AG20443 (cell line): ENCODE data around the gene GAB2.

Experiments used
- DNase-seq: peaks from one replicate; pipeline ENCODE4 v3.0.0; 2012; ENCODE audit warnings: low spot score, mixed read lengths

The GAB2 gene

GRCh38 chr11:78341841-78342240 is 75.8 kb downstream of the GAB2 start:
- DNase-seq = no peak

- DNase-seq = no peak
Observed at GRCh38 chr11:78340530-78340929, 77.1 kb downstream of the GAB2 start.

GRCh38 chr11:78339945-78340344 is 77.7 kb downstream of the GAB2 start:
- no peak for DNase-seq

- DNase-seq = no peak
Observed at GRCh38 chr11:78339483-78339882, 78.1 kb downstream of the GAB2 start.

- DNase-seq = no peak
Observed at GRCh38 chr11:78338702-78339101, 78.9 kb downstream of the GAB2 start.

- DNase-seq = no peak
Observed at GRCh38 chr11:78338138-78338537, 79.5 kb downstream of the GAB2 start.

GRCh38 chr11:78337554-78337924 is 80.1 kb downstream of the GAB2 start:
- DNase-seq = no peak

GRCh38 chr11:78336877-78337553 is 80.6 kb downstream of the GAB2 start:
- no peak for DNase-seq

- no peak for DNase-seq
Observed at GRCh38 chr11:78334109-78334508, 83.5 kb downstream of the GAB2 start.

GRCh38 chr11:78332872-78333271 is 84.7 kb downstream of the GAB2 start:
- no peak for DNase-seq

GRCh38 chr11:78332174-78332866 is 85.3 kb downstream of the GAB2 start:
- no peak for DNase-seq

GRCh38 chr11:78331711-78332110 is 85.9 kb downstream of the GAB2 start:
- DNase-seq = no peak

GRCh38 chr11:78330361-78330760 is 87.3 kb downstream of the GAB2 start:
- DNase-seq = no peak

- DNase-seq = no peak
Observed at GRCh38 chr11:78327945-78328344, 89.7 kb downstream of the GAB2 start.

GRCh38 chr11:78325274-78325781 is 92.3 kb downstream of the GAB2 start:
- DNase-seq = no peak

GRCh38 chr11:78323363-78323762 is 94.3 kb downstream of the GAB2 start:
- no peak for DNase-seq

GRCh38 chr11:78319453-78319955 is 98.1 kb downstream of the GAB2 start:
- no peak for DNase-seq

GRCh38 chr11:78318321-78319114 is 99.1 kb downstream of the GAB2 start:
- peak; percentile 35 for DNase-seq

- DNase-seq = no peak
Observed at GRCh38 chr11:78315724-78316123, 101.9 kb downstream of the GAB2 start.

GRCh38 chr11:78314762-78315161 is 102.9 kb downstream of the GAB2 start:
- no peak for DNase-seq

GRCh38 chr11:78313898-78314297 is 103.7 kb downstream of the GAB2 start:
- DNase-seq = no peak

GRCh38 chr11:78313181-78313795 is 104.3 kb downstream of the GAB2 start:
- peak; percentile 78 for DNase-seq
